ENCODE data around the gene ELFN2.
"Not testable (repeated sequence)": the region's sequence is repeated elsewhere in the genome, so short reads cannot be mapped to it uniquely, and the experiment has no call there.

Gene ELFN2

GRCh38 chr22:37331856-37332536 lies 95.3 kb downstream of the ELFN2 start:
- no peak for DNase-seq

- no peak for DNase-seq
Measured at GRCh38 chr22:37331034-37331428, 96.2 kb downstream of the ELFN2 start.

- DNase-seq, result no peak
Measured at GRCh38 chr22:37330200-37331033, 96.9 kb downstream of the ELFN2 start.

GRCh38 chr22:37329238-37330140 lies 97.8 kb downstream of the ELFN2 start:
- no peak for DNase-seq

GRCh38 chr22:37328538-37329237 lies 98.6 kb downstream of the ELFN2 start:
- not testable (repeated sequence) for DNase-seq

GRCh38 chr22:37328017-37328416 lies 99.3 kb downstream of the ELFN2 start:
- no peak for DNase-seq

GRCh38 chr22:37326726-37327125 lies 100.6 kb downstream of the ELFN2 start:
- DNase-seq, result no peak

- no peak for DNase-seq
Measured at GRCh38 chr22:37325039-37325395, 102.3 kb downstream of the ELFN2 start.

- no peak for DNase-seq
Measured at GRCh38 chr22:37324340-37325038, 102.8 kb downstream of the ELFN2 start.

- no peak for DNase-seq
Measured at GRCh38 chr22:37320726-37321677, 106.3 kb downstream of the ELFN2 start.

- DNase-seq, result no peak
Measured at GRCh38 chr22:37319469-37319868, 107.8 kb downstream of the ELFN2 start.

GRCh38 chr22:37318364-37319109 lies 108.7 kb downstream of the ELFN2 start:
- no peak for DNase-seq
